Measurements from ENCODE around the gene THBS2. TPM values are rescaled to one million over a fixed set of nuclear protein-coding genes. Genes with fewer than 3 reads are reported as not detected.

The THBS2 gene
- total RNA-seq, 1 experiment from 2014 or later, result 0.39 TPM

GRCh38 chr6:169230946-169231789, 22.5 kb downstream of the THBS2 start:
- CTCF ChIA-PET, result no interaction called here
- TF ChIP-seq EZH2 (IDR thresholded peaks at IDR 0.05) (no peak), ZFX (IDR thresholded peaks at IDR 0.05) (no peak), CEBPB (IDR thresholded peaks at IDR 0.05; ENCODE audit: low read depth) (no peak), CBX3 (IDR thresholded peaks at IDR 0.05; ENCODE audit: low read depth) (no peak), EZH2phosphoT487 (IDR thresholded peaks at IDR 0.05; ENCODE audit: borderline replicate concordance) (no peak), ZBTB33 (IDR thresholded peaks at IDR 0.05; ENCODE audit: extremely low read depth, insufficient replicate concordance, low read length) (no peak), SRF (IDR thresholded peaks at IDR 0.05; ENCODE audit: low read depth) (no peak), EGR1 (IDR thresholded peaks at IDR 0.05; ENCODE audit: low read depth) (no peak), ELF1 (IDR thresholded peaks at IDR 0.05; ENCODE audit: borderline replicate concordance, low read depth) (no peak), FOSL1 (IDR thresholded peaks at IDR 0.05; ENCODE audit: low read depth) (no peak), TCF7L2 (IDR thresholded peaks at IDR 0.05; ENCODE audit: borderline replicate concordance, extremely low read depth, insufficient read depth, insufficient read length) (no peak), JUND (IDR thresholded peaks at IDR 0.05) (no peak)
- TF ChIP-seq, protein P1, sequence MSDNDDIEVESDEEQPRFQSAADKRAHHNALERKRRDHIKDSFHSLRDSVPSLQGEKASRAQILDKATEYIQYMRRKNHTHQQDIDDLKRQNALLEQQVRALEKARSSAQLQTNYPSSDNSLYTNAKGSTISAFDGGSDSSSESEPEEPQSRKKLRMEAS (IDR thresholded peaks at IDR 0.05), result no peak
- TF ChIP-seq, protein P2, sequence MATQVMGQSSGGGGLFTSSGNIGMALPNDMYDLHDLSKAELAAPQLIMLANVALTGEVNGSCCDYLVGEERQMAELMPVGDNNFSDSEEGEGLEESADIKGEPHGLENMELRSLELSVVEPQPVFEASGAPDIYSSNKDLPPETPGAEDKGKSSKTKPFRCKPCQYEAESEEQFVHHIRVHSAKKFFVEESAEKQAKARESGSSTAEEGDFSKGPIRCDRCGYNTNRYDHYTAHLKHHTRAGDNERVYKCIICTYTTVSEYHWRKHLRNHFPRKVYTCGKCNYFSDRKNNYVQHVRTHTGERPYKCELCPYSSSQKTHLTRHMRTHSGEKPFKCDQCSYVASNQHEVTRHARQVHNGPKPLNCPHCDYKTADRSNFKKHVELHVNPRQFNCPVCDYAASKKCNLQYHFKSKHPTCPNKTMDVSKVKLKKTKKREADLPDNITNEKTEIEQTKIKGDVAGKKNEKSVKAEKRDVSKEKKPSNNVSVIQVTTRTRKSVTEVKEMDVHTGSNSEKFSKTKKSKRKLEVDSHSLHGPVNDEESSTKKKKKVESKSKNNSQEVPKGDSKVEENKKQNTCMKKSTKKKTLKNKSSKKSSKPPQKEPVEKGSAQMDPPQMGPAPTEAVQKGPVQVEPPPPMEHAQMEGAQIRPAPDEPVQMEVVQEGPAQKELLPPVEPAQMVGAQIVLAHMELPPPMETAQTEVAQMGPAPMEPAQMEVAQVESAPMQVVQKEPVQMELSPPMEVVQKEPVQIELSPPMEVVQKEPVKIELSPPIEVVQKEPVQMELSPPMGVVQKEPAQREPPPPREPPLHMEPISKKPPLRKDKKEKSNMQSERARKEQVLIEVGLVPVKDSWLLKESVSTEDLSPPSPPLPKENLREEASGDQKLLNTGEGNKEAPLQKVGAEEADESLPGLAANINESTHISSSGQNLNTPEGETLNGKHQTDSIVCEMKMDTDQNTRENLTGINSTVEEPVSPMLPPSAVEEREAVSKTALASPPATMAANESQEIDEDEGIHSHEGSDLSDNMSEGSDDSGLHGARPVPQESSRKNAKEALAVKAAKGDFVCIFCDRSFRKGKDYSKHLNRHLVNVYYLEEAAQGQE (IDR thresholded peaks at IDR 0.05; ENCODE audit: low read depth), result no peak
- TF ChIP-seq, protein P3, sequence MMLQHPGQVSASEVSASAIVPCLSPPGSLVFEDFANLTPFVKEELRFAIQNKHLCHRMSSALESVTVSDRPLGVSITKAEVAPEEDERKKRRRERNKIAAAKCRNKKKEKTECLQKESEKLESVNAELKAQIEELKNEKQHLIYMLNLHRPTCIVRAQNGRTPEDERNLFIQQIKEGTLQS (IDR thresholded peaks at IDR 0.05), result no peak

More at GRCh38 chr6:169230946-169231789, 22.5 kb downstream of the THBS2 start:
- Histone ChIP-seq H3K79me2 (ENCODE audit: insufficient read depth, low read length) (no peaks in the 10 kb centered on the region), H3K4me2 (ENCODE audit: low read length) (no peak overlapping the region), H3K36me3 (ENCODE audit: control insufficient read depth in 1 of 2, insufficient read depth in 2 of 2, low read length in 2 of 2) (no peaks in the 10 kb centered on the region), H3K9me2 (ENCODE audit: insufficient read depth) (no peaks in the 10 kb centered on the region), H2AFZ (ENCODE audit: low read depth, low read length, poor library complexity, severe bottlenecking) (no peak overlapping the region), H3K27ac (ENCODE audit: low read depth, low read length) (no peak overlapping the region), H3K27me3 (ENCODE audit: insufficient read depth, low read length) (no peaks in the 10 kb centered on the region), H3K4me1 (ENCODE audit: control insufficient read depth in 1 of 2, insufficient read depth in 2 of 2, low read length in 2 of 2) (no peaks in the 10 kb centered on the region), H4K20me1 (ENCODE audit: insufficient read depth) (no peaks in the 10 kb centered on the region), H3K4me3 (replicated peaks in 1 of 2; ENCODE audit: low read depth in 1 of 2, low read length in 2 of 2) (no peak overlapping the region), H3K9me3 (ENCODE audit: control insufficient read depth in 1 of 2, insufficient read depth in 1 of 2, low read depth in 1 of 2, low read length in 2 of 2) (peaks cover 0 to 8% of the 10 kb centered on the region in 2 experiments; a peak in 1 of 4 replicates), H3K9ac (ENCODE audit: low read length) (no peak overlapping the region)
- ATAC-seq, result no peak
- BruUV-seq (replicated peaks), result no TSS peak
- POLR2A ChIA-PET, result no interaction called here
- RAD21 ChIA-PET (ENCODE audit: low non-redundant PET in 1 of 2, low total read pairs in 2 of 2, uncharacterized antibody in 2 of 2, unreplicated experiment in 2 of 2), result no interaction called here
- no peak for DNase-seq (ENCODE audit: low read depth, low spot score)
- intact Hi-C loops (cut with micrococcal nuclease), result no loop called here

Measured in HCT116 (cell line).